HepG2 (cell line): ENCODE measurements around the gene HSPA1A. TPM values are rescaled to one million over a fixed set of nuclear protein-coding genes. Genes with fewer than 3 reads are reported as not detected.

Experiments used
- ERF ChIP-seq: IDR thresholded peaks from 2 replicates; pipeline ENCODE4 v1.6.1; 2018; ENCODE audit warnings: missing biosample characterization, missing genetic modification reagents
- FOXO1 ChIP-seq: sonication (generic); formaldehyde crosslinking; IDR thresholded peaks from 2 replicates; pipeline ENCODE4 v1.4.0; 2020; ENCODE audit warnings: missing genetic modification reagents
- HMGXB4 ChIP-seq, 2 experiments: sonication (generic) in 1 of 2; formaldehyde crosslinking in 1 of 2; IDR thresholded peaks; 2 replicates each; pipeline versions ENCODE4 v1.4.0 to v1.6.1; 2018 to 2020; ENCODE audit warnings: missing genetic modification reagents in 2 of 2, borderline replicate concordance in 1 of 2, low read depth in 1 of 2, mild to moderate bottlenecking in 1 of 2, missing biosample characterization in 1 of 2
- NFE2L2 ChIP-seq: fragments of 150-350 bp; IDR thresholded peaks from 2 replicates; pipeline ENCODE4 v1.6.1; 2014; ENCODE audit warnings: low read length
- NFYB ChIP-seq: sonication (generic); formaldehyde crosslinking; IDR thresholded peaks from 2 replicates; pipeline ENCODE4 v1.4.0; 2020; ENCODE audit warnings: missing genetic modification reagents
- POGZ ChIP-seq: sonication (generic); formaldehyde crosslinking; IDR thresholded peaks from 2 replicates; pipeline ENCODE4 v1.4.0; 2020; ENCODE audit warnings: mild to moderate bottlenecking, missing genetic modification reagents
- RERE ChIP-seq: IDR thresholded peaks from 2 replicates; pipeline ENCODE4 v1.6.1; 2016; ENCODE audit warnings: low read depth, missing genetic modification reagents, missing compliant biosample characterization
- SP1 ChIP-seq, 2 experiments: fragments of 450-650 bp in 1 of 2; sonication (generic) in 1 of 2; formaldehyde crosslinking in 1 of 2; IDR thresholded peaks; 2 replicates each; pipeline versions ENCODE4 v1.4.0 to v1.6.1; 2016 to 2020; ENCODE audit warnings: missing genetic modification reagents in 1 of 2
- SP2 ChIP-seq: sonication (generic); formaldehyde crosslinking; IDR thresholded peaks from 2 replicates; pipeline ENCODE4 v1.5.1; 2020; ENCODE audit warnings: mild to moderate bottlenecking, missing genetic modification reagents
- STAG1 ChIP-seq: sonication (generic); formaldehyde crosslinking; IDR thresholded peaks from 2 replicates; pipeline ENCODE4 v1.4.0; 2020; ENCODE audit warnings: missing genetic modification reagents
- TAF1 ChIP-seq: sonication (generic); formaldehyde crosslinking; IDR thresholded peaks from 2 replicates; pipeline ENCODE4 v1.4.0; 2020; ENCODE audit warnings: missing genetic modification reagents
- THRA ChIP-seq: sonication (generic); formaldehyde crosslinking; IDR thresholded peaks from 2 replicates; pipeline ENCODE4 v1.4.0; 2020; ENCODE audit warnings: missing genetic modification reagents, borderline replicate concordance
- TRIM22 ChIP-seq: fragments of 450-650 bp; IDR thresholded peaks from 2 replicates; pipeline ENCODE4 v1.6.1; 2017
- ZKSCAN8 ChIP-seq: IDR thresholded peaks from 2 replicates; pipeline ENCODE4 v1.6.1; 2016; ENCODE audit warnings: borderline replicate concordance, missing genetic modification reagents, missing compliant biosample characterization
- ZNF264 ChIP-seq: sonication (generic); formaldehyde crosslinking; IDR thresholded peaks from 2 replicates; pipeline ENCODE4 v1.4.0; 2020; ENCODE audit warnings: missing genetic modification reagents
- ZNF710 ChIP-seq: sonication (generic); formaldehyde crosslinking; IDR thresholded peaks from 2 replicates; pipeline ENCODE4 v1.5.0; 2020; ENCODE audit warnings: mild to moderate bottlenecking, missing genetic modification reagents, borderline replicate concordance
- polyA plus RNA-seq, 8 experiments: library from polyadenylated mRNA; depleted of rRNA in 3 of 8; stranded (reverse) in 7 of 8; unstranded in 1 of 8; fragments of >200 nt; fragmentation: Illumina TruSeq in 4 of 8; extraction: Trizol in 4 of 8; gene quantifications; 2 replicates each; pipeline versions ENCODE4 v1.2.1 to v1.2.3, GENCODE V29; 2011 to 2016; ENCODE audit warnings: low read depth in 4 of 8, missing spikeins in 1 of 8, mixed read lengths in 1 of 8; ENCODE audit not compliant: insufficient read depth in 1 of 8
- total RNA-seq, 5 experiments: library from RNA; depleted of rRNA; stranded (reverse); fragments of >200 nt; fragmentation: Illumina TruSeq; extraction: Trizol; gene quantifications; 2 replicates each; pipeline ENCODE4 v1.2.3, GENCODE V29; 2016; ENCODE audit warnings: low read depth in 1 of 5

The HSPA1A gene
- total and polyA plus RNA-seq, 2 of the 13 experiments (the other 11 are each of a cell fraction or from before 2014, with no cell fraction given) = 44.5 to 85.0 TPM

- TF ChIP-seq THRA (CRISPR knock-in tag) (peak; percentile 65), NFE2L2 (no peak), HMGXB4 (CRISPR knock-in tag; IDR thresholded peaks at IDR 0.05; ENCODE audit: borderline replicate concordance in 1 of 2, low read depth in 1 of 2) (peak; percentile 13 to 51; a peak in 3 of 4 replicates), ZNF264 (CRISPR knock-in tag) (peak; percentile 75; the same call in 1 of the 2 replicates), POGZ (CRISPR knock-in tag) (0 out of 2 replicates have a peak, but pooled peaks have one; percentile 77), SP2 (CRISPR knock-in tag) (peak; percentile 87), STAG1 (peak; percentile 46), NFYB (peak; percentile 89), ZKSCAN8 (CRISPR knock-in tag) (no peak; the same call in 1 of the 2 replicates), RERE (CRISPR knock-in tag) (peak; percentile 27; the same call in 1 of the 2 replicates), TRIM22 (no peak), SP1 (IDR thresholded peaks at IDR 0.05) (no peak), SP1 (CRISPR knock-in tag; IDR thresholded peaks at IDR 0.05) (peak; percentile 46; the same call in 1 of the 2 replicates), FOXO1 (CRISPR knock-in tag) (peak; percentile 76), ERF (CRISPR knock-in tag) (peak; percentile 76), TAF1 (CRISPR knock-in tag) (peak; percentile 97), ZNF710 (peak; percentile 21; the same call in 1 of the 2 replicates)
Observed at GRCh38 chr6:31827286-31828079, 12.1 kb downstream of the HSPA1A start, which contains the start of gene HSPA1B (continued).
